ENCODE measurements around the gene ABCB11. TPM values are rescaled to one million over a fixed set of nuclear protein-coding genes. Genes with fewer than 3 reads are reported as not detected.
A peak's percentile ranks its signal among the peaks of the same experiment; 100 is the strongest.

ABCB11 gene
- total and polyA plus RNA-seq, 7 donors, result under 0.01 to 0.93 (median 0.55) TPM; not detected in 2

GRCh38 chr2:168951871-168952270, 79.3 kb downstream of the ABCB11 start:
- DNase-seq, result no peak
- Histone ChIP-seq H3K4me3 (no peak overlapping the region), H3K4me1 (no peaks in the 10 kb centered on the region), H3K9me3 (no peaks in the 10 kb centered on the region), H3K36me3 (no peaks in the 10 kb centered on the region), H3K27ac (no peak overlapping the region), H3K27me3 (no peaks in the 10 kb centered on the region)
- 89 to 100% methylated on average over 1 of the region's 1 CpG for WGBS, 2 donors
- TF ChIP-seq POLR2A (IDR thresholded peaks at IDR 0.05), result no peak
- no peak for TF ChIP-seq POLR2AphosphoS5 (IDR thresholded peaks at IDR 0.05)
- no peak for TF ChIP-seq EP300 (IDR thresholded peaks at IDR 0.05)
- TF ChIP-seq, protein P1, sequence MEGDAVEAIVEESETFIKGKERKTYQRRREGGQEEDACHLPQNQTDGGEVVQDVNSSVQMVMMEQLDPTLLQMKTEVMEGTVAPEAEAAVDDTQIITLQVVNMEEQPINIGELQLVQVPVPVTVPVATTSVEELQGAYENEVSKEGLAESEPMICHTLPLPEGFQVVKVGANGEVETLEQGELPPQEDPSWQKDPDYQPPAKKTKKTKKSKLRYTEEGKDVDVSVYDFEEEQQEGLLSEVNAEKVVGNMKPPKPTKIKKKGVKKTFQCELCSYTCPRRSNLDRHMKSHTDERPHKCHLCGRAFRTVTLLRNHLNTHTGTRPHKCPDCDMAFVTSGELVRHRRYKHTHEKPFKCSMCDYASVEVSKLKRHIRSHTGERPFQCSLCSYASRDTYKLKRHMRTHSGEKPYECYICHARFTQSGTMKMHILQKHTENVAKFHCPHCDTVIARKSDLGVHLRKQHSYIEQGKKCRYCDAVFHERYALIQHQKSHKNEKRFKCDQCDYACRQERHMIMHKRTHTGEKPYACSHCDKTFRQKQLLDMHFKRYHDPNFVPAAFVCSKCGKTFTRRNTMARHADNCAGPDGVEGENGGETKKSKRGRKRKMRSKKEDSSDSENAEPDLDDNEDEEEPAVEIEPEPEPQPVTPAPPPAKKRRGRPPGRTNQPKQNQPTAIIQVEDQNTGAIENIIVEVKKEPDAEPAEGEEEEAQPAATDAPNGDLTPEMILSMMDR (IDR thresholded peaks at IDR 0.05), result no peak
- intact Hi-C loops (cut with DNase I), result no loop called here

DNA sequence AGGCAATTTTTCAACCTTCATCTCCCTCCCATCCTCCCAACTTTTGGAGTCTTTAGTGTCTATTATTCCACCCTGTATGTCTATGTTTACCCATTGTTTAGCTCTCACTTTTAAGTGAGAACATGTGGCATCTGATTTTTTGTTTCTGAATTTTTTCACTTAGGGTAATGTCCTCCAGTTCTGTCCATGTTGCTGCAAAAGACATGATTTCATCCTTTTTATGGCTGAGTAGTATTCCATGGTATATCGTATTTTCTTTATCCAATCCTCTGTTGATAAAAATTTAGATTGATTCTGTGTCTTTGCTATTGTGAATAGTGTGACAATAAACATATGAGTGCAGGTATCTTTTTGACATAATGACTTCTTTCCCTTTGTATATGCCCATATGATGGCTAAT, 81.8 kb downstream of the ABCB11 start:
- intact Hi-C loops (cut with DNase I), result no loop called here
- no peaks in the 10 kb centered on the region for H3K36me3 ChIP-seq
- no peak for TF ChIP-seq POLR2AphosphoS5 (IDR thresholded peaks at IDR 0.05)
- no peak for TF ChIP-seq EP300 (IDR thresholded peaks at IDR 0.05)
- TF ChIP-seq POLR2A (IDR thresholded peaks at IDR 0.05), result no peak
- TF ChIP-seq, protein P1 (IDR thresholded peaks at IDR 0.05), result no peak
- H3K9me3 ChIP-seq, result no peaks in the 10 kb centered on the region
- no peaks in the 10 kb centered on the region for H3K27me3 ChIP-seq
- 97 to 99% methylated on average over 1 of the region's 1 CpG for WGBS, 2 donors
- no peak overlapping the region for H3K27ac ChIP-seq
- DNase-seq, result no peak
- no peaks in the 10 kb centered on the region for H3K4me1 ChIP-seq
- no peak overlapping the region for H3K4me3 ChIP-seq

DNA sequence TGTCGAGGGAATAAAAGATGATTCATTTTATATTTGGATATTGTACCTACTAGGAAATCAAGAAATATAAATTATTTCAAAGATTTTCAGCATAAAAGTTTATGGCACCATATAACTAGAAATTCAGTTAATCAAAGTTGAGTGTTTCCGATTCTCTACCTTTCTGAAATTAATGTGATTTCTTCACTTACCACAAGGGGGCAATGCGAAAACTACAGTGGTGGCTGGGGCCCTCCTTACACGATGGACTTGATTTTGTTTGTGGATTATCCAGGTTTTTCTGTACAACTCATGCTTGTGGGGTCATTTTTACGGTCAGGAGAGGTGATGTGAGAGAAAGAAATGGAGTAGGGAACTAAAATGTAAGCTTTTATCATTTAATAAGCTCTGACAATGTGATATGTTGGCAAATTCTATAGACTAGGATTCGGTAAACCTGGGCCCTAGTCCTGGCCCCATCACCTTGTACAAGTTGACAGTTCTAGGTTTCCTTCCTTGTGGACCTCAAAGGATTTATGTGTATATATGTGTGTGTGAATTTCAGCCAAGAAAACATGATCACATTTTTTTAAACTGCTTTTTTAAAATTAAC, 82.4 kb downstream of the ABCB11 start:
- Histone ChIP-seq H3K4me1 (no peaks in the 10 kb centered on the region), H3K36me3 (no peaks in the 10 kb centered on the region), H3K27me3 (no peaks in the 10 kb centered on the region), H3K27ac (no peak overlapping the region), H3K9me3 (no peaks in the 10 kb centered on the region), H3K4me3 (no peak overlapping the region)
- TF ChIP-seq EP300 (IDR thresholded peaks at IDR 0.05), result no peak
- TF ChIP-seq, protein P1 (IDR thresholded peaks at IDR 0.05), result peak in 2 of 4 experiments; percentile 25
- WGBS, 2 donors, result 48 to 63% methylated on average over 6 of the region's 6 CpGs
- intact Hi-C loops (cut with DNase I), result no loop called here
- no peak for DNase-seq

- Histone ChIP-seq H3K4me3 (no peak overlapping the region), H3K27me3 (no peaks in the 10 kb centered on the region), H3K9me3 (no peaks in the 10 kb centered on the region), H3K4me1 (no peaks in the 10 kb centered on the region), H3K27ac (no peak overlapping the region), H3K36me3 (no peaks in the 10 kb centered on the region)
- 43 to 51% methylated on average over 4 of the region's 4 CpGs for WGBS, 2 donors
- TF ChIP-seq POLR2AphosphoS5 (IDR thresholded peaks at IDR 0.05) (no peak), EP300 (IDR thresholded peaks at IDR 0.05) (no peak), POLR2A (IDR thresholded peaks at IDR 0.05) (no peak)
- TF ChIP-seq, protein P1 (IDR thresholded peaks at IDR 0.05), result no peak
- DNase-seq, result no peak
- intact Hi-C loops (cut with DNase I), result no loop called here
These were observed 85.6 kb downstream of the ABCB11 start for GRCh38 chr2:168945508-168945907.

- Histone ChIP-seq H3K4me3 (no peak overlapping the region), H3K9me3 (no peaks in the 10 kb centered on the region), H3K27ac (no peak overlapping the region), H3K27me3 (no peaks in the 10 kb centered on the region), H3K36me3 (no peaks in the 10 kb centered on the region), H3K4me1 (no peaks in the 10 kb centered on the region)
- no peak for TF ChIP-seq EP300 (IDR thresholded peaks at IDR 0.05)
- no peak for DNase-seq
- WGBS, 2 donors, result 81 to 86% methylated on average over 3 of the region's 3 CpGs
- intact Hi-C loops (cut with DNase I), result no loop called here
These were observed 87.1 kb downstream of the ABCB11 start for GRCh38 chr2:168944065-168944464.

Data from sigmoid colon (tissue), 7 donors.